DOHH2 (cell line): ENCODE data around the gene UBAP1L.
"Not testable (repeated sequence)": the region's sequence is repeated elsewhere in the genome, so short reads cannot be mapped to it uniquely, and the experiment has no call there.

ENCODE experiments used
- CTCF ChIP-seq: fragments of 200-600 bp; sonication (generic); IDR thresholded peaks from one replicate; pipeline ENCODE4 v1.5.1; 2014; ENCODE audit warnings: antibody characterized with exemption, mild to moderate bottlenecking, low read depth, low read length; ENCODE audit not compliant: poor library complexity, severe bottlenecking
- EZH2phosphoT487 ChIP-seq: fragments of 200-600 bp; sonication (generic); IDR thresholded peaks from 2 replicates; pipeline ENCODE4 v1.6.1; 2017; ENCODE audit warnings: borderline replicate concordance, mild to moderate bottlenecking, antibody characterized with exemption, low read length, moderate library complexity, mixed read lengths

DNA sequence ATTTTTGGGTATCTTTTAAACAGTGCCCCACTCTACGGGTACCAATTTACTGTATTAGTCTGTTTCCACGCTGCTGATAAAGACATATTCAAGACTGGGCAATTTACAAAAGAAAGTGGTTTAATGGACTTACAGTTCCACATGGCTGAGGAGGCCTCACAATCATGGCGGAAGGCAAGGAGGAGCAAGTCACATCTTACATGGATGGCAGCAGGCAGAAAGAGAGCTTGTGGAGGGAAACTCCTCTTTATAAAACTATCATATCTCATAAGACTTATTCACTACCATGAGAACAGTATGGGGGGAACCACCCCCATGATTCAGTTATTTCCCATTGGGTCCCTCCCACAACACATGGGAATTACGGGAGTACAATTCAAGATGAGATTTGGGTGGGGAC is 22.9 kb upstream of the UBAP1L start:
- TF ChIP-seq CTCF, EZH2phosphoT487: not testable (repeated sequence)
